Measurements from ENCODE around the gene CHSY3. TPM values are rescaled to one million over a fixed set of nuclear protein-coding genes. Genes with fewer than 3 reads are reported as not detected.

CHSY3 gene
- polyA plus RNA-seq, 1 experiment: 0.67 TPM

GRCh38 chr5:130155345-130156011 is 251.2 kb downstream of the CHSY3 start:
- no peak overlapping the region for H3K27ac ChIP-seq (ENCODE audit: low read depth, low read length)
- no peaks in the 10 kb centered on the region for H3K9me3 ChIP-seq (ENCODE audit: control insufficient read depth, insufficient read depth, low read length)
- POLR2A ChIA-PET: no interaction called here
- H3K27me3 ChIP-seq (ENCODE audit: control insufficient read depth, insufficient read depth, low read length): no peaks in the 10 kb centered on the region
- no peak for TF ChIP-seq CTCF (IDR thresholded peaks at IDR 0.05; ENCODE audit: low read depth, low read length)
- DNase-seq (ENCODE audit: low read depth, low spot score): no peak
- CTCF ChIA-PET: interaction anchor here (0.6 to 1.3 kb wide), 3 partner anchors 13 to 46 kb away, joined by 3 to 5 read pairs (median 3); no protein-coding TSS in a partner anchor
- no peak overlapping the region for H3K4me3 ChIP-seq (ENCODE audit: low read depth, low read length)

GRCh38 chr5:130158036-130158435 is 253.8 kb downstream of the CHSY3 start:
- no peaks in the 10 kb centered on the region for H3K9me3 ChIP-seq (ENCODE audit: control insufficient read depth, insufficient read depth, low read length)
- no peaks in the 10 kb centered on the region for H3K27me3 ChIP-seq (ENCODE audit: control insufficient read depth, insufficient read depth, low read length)
- no peak overlapping the region for H3K4me3 ChIP-seq (ENCODE audit: low read depth, low read length)
- ChIA-PET CTCF (no interaction called here), POLR2A (no interaction called here)
- no peak for DNase-seq (ENCODE audit: low read depth, low spot score)
- no peak for TF ChIP-seq CTCF (IDR thresholded peaks at IDR 0.05; ENCODE audit: low read depth, low read length)
- no peak overlapping the region for H3K27ac ChIP-seq (ENCODE audit: low read depth, low read length)

- Histone ChIP-seq H3K27me3 (ENCODE audit: control insufficient read depth, insufficient read depth, low read length) (no peaks in the 10 kb centered on the region), H3K9me3 (ENCODE audit: control insufficient read depth, insufficient read depth, low read length) (no peaks in the 10 kb centered on the region), H3K27ac (ENCODE audit: low read depth, low read length) (no peak overlapping the region), H3K4me3 (ENCODE audit: low read depth, low read length) (no peak overlapping the region)
- TF ChIP-seq CTCF (IDR thresholded peaks at IDR 0.05; ENCODE audit: low read depth, low read length): no peak
- POLR2A ChIA-PET: no interaction called here
- DNase-seq (ENCODE audit: low read depth, low spot score): no peak
- CTCF ChIA-PET: no interaction called here
Measured at GRCh38 chr5:130159968-130160367, 255.7 kb downstream of the CHSY3 start.

- no peaks in the 10 kb centered on the region for H3K27me3 ChIP-seq (ENCODE audit: control insufficient read depth, insufficient read depth, low read length)
- H3K27ac ChIP-seq (ENCODE audit: low read depth, low read length): no peak overlapping the region
- no peak for TF ChIP-seq CTCF (IDR thresholded peaks at IDR 0.05; ENCODE audit: low read depth, low read length)
- no peaks in the 10 kb centered on the region for H3K9me3 ChIP-seq (ENCODE audit: control insufficient read depth, insufficient read depth, low read length)
- no peak for DNase-seq (ENCODE audit: low read depth, low spot score)
- CTCF ChIA-PET: interaction anchor here (1.6 kb wide), 1 partner anchor 55 kb away, joined by 4 read pairs; no protein-coding TSS in a partner anchor
- no peak overlapping the region for H3K4me3 ChIP-seq (ENCODE audit: low read depth, low read length)
- POLR2A ChIA-PET: no interaction called here
Measured at GRCh38 chr5:130164966-130165365, 260.7 kb downstream of the CHSY3 start.

GRCh38 chr5:130166839-130167490 is 262.7 kb downstream of the CHSY3 start:
- H3K27me3 ChIP-seq (ENCODE audit: control insufficient read depth, insufficient read depth, low read length): no peaks in the 10 kb centered on the region
- ChIA-PET CTCF (interaction anchor here (1.2 kb wide), 1 partner anchor 314 kb away, joined by 3 read pairs; no protein-coding TSS in a partner anchor), POLR2A (no interaction called here)
- no peak for TF ChIP-seq CTCF (IDR thresholded peaks at IDR 0.05; ENCODE audit: low read depth, low read length)
- H3K4me3 ChIP-seq (ENCODE audit: low read depth, low read length): no peak overlapping the region
- H3K27ac ChIP-seq (ENCODE audit: low read depth, low read length): no peak overlapping the region
- no peaks in the 10 kb centered on the region for H3K9me3 ChIP-seq (ENCODE audit: control insufficient read depth, insufficient read depth, low read length)
- no peak for DNase-seq (ENCODE audit: low read depth, low spot score)
